ENCODE measurements around the gene PGAP2. TPM values are rescaled to one million over a fixed set of nuclear protein-coding genes. Genes with fewer than 3 reads are reported as not detected.
"Not testable (repeated sequence)": the region's sequence is repeated elsewhere in the genome, so short reads cannot be mapped to it uniquely, and the experiment has no call there.

Gene PGAP2
- total RNA-seq, 1 experiment from 2014 or later, result 41.3 TPM

- DNase-seq (ENCODE audit: low spot score), result no peak
Observed at GRCh38 chr11:3803726-3804495, 4.4 kb upstream of the PGAP2 start.

- peak; percentile 90 for DNase-seq (ENCODE audit: low spot score)
Observed at GRCh38 chr11:3808861-3809623, 682 bp downstream of the PGAP2 start.

GRCh38 chr11:3809624-3809928 is 1.2 kb downstream of the PGAP2 start:
- DNase-seq (ENCODE audit: low spot score), result no peak

- DNase-seq (ENCODE audit: low spot score), result no peak
Observed at GRCh38 chr11:3810446-3810845, 2.1 kb downstream of the PGAP2 start.

- DNase-seq (ENCODE audit: low spot score), result no peak
Observed at GRCh38 chr11:3810951-3811350, 2.6 kb downstream of the PGAP2 start.

- not testable (repeated sequence) for DNase-seq (ENCODE audit: low spot score)
Observed at GRCh38 chr11:3814832-3815231, 6.5 kb downstream of the PGAP2 start.

GRCh38 chr11:3815845-3816244 is 7.5 kb downstream of the PGAP2 start:
- no peak for DNase-seq (ENCODE audit: low spot score)

- DNase-seq (ENCODE audit: low spot score), result peak; percentile 57
Observed at GRCh38 chr11:3816673-3817072, 8.3 kb downstream of the PGAP2 start.

GRCh38 chr11:3817181-3817800 is 8.9 kb downstream of the PGAP2 start:
- no peak for DNase-seq (ENCODE audit: low spot score)

GRCh38 chr11:3820971-3821370 is 12.6 kb downstream of the PGAP2 start:
- DNase-seq (ENCODE audit: low spot score), result no peak

- DNase-seq (ENCODE audit: low spot score), result no peak
Observed at GRCh38 chr11:3822312-3822711, 14.0 kb downstream of the PGAP2 start.

- no peak for DNase-seq (ENCODE audit: low spot score)
Observed at GRCh38 chr11:3823303-3823702, 14.9 kb downstream of the PGAP2 start.

GRCh38 chr11:3823762-3824506 is 15.6 kb downstream of the PGAP2 start:
- no peak for DNase-seq (ENCODE audit: low spot score)

GRCh38 chr11:3824714-3825472 is 16.5 kb downstream of the PGAP2 start:
- peak; percentile 86 for DNase-seq (ENCODE audit: low spot score)

GRCh38 chr11:3825473-3826154 is 17.3 kb downstream of the PGAP2 start:
- DNase-seq (ENCODE audit: low spot score), result no peak

GRCh38 chr11:3826721-3827120 is 18.4 kb downstream of the PGAP2 start:
- no peak for DNase-seq (ENCODE audit: low spot score)

GRCh38 chr11:3827434-3828186 is 19.2 kb downstream of the PGAP2 start:
- no peak for DNase-seq (ENCODE audit: low spot score)

- DNase-seq (ENCODE audit: low spot score), result no peak
Observed at GRCh38 chr11:3830088-3830487, 21.7 kb downstream of the PGAP2 start.

- DNase-seq (ENCODE audit: low spot score), result no peak
Observed at GRCh38 chr11:3830730-3831129, 22.4 kb downstream of the PGAP2 start.
